ENCODE measurements around the gene TSPYL4. TPM values are rescaled to one million over a fixed set of nuclear protein-coding genes. Genes with fewer than 3 reads are reported as not detected.
A peak's percentile ranks its signal among the peaks of the same experiment; 100 is the strongest.

TSPYL4 gene
- total and polyA plus RNA-seq, 2 donors from 2014 or later, result 15.2 to 25.8 TPM

GRCh38 chr6:116208056-116208785, 45.7 kb downstream of the TSPYL4 start:
- Histone ChIP-seq H3K4me3 (ENCODE audit: low read length in 3 of 3) (no peak overlapping the region), H3K36me3 (ENCODE audit: control insufficient read depth in 2 of 3, insufficient read depth in 3 of 3, low read length in 3 of 3) (no peaks in the 10 kb centered on the region), H3K27ac (ENCODE audit: low read depth in 2 of 2, low read length in 2 of 2) (no peak overlapping the region), H3K27me3 (ENCODE audit: control insufficient read depth, insufficient read depth, low read length) (no peaks in the 10 kb centered on the region), H3K9me3 (ENCODE audit: control insufficient read depth in 2 of 3, insufficient read depth in 1 of 3, low read length in 3 of 3) (no peaks in the 10 kb centered on the region), H3K4me1 (ENCODE audit: control insufficient read depth in 2 of 3, insufficient read depth in 2 of 3, low read depth in 1 of 3, low read length in 3 of 3) (no peaks in the 10 kb centered on the region), H3K9ac (ENCODE audit: low read length in 3 of 3) (no peak overlapping the region)
- no peak for DNase-seq
- TF ChIP-seq, protein P1, sequence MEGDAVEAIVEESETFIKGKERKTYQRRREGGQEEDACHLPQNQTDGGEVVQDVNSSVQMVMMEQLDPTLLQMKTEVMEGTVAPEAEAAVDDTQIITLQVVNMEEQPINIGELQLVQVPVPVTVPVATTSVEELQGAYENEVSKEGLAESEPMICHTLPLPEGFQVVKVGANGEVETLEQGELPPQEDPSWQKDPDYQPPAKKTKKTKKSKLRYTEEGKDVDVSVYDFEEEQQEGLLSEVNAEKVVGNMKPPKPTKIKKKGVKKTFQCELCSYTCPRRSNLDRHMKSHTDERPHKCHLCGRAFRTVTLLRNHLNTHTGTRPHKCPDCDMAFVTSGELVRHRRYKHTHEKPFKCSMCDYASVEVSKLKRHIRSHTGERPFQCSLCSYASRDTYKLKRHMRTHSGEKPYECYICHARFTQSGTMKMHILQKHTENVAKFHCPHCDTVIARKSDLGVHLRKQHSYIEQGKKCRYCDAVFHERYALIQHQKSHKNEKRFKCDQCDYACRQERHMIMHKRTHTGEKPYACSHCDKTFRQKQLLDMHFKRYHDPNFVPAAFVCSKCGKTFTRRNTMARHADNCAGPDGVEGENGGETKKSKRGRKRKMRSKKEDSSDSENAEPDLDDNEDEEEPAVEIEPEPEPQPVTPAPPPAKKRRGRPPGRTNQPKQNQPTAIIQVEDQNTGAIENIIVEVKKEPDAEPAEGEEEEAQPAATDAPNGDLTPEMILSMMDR (IDR thresholded peaks at IDR 0.05; ENCODE audit: borderline replicate concordance, extremely low read depth, insufficient read depth), result no peak
- intact Hi-C loops (cut with DNase I), result no loop called here
- no peak for FAIRE-seq

GRCh38 chr6:116206231-116206903, 47.5 kb downstream of the TSPYL4 start:
- Histone ChIP-seq H3K36me3 (ENCODE audit: control insufficient read depth in 2 of 3, insufficient read depth in 3 of 3, low read length in 3 of 3) (no peaks in the 10 kb centered on the region), H3K4me1 (ENCODE audit: control insufficient read depth in 2 of 3, insufficient read depth in 2 of 3, low read depth in 1 of 3, low read length in 3 of 3) (no peaks in the 10 kb centered on the region), H3K9me3 (ENCODE audit: control insufficient read depth in 2 of 3, insufficient read depth in 1 of 3, low read length in 3 of 3) (no peaks in the 10 kb centered on the region), H3K4me3 (ENCODE audit: low read length in 3 of 3) (no peak overlapping the region), H3K9ac (ENCODE audit: low read length in 3 of 3) (no peak overlapping the region), H3K27ac (ENCODE audit: low read depth in 2 of 2, low read length in 2 of 2) (no peak overlapping the region), H3K27me3 (ENCODE audit: control insufficient read depth, insufficient read depth, low read length) (no peaks in the 10 kb centered on the region)
- intact Hi-C loops (cut with DNase I), result no loop called here
- DNase-seq (no peak), FAIRE-seq (no peak)
- TF ChIP-seq, protein P1 (IDR thresholded peaks at IDR 0.05; ENCODE audit: borderline replicate concordance, extremely low read depth, insufficient read depth), result no peak

- intact Hi-C loops (cut with DNase I), result no loop called here
- Histone ChIP-seq H3K27ac (ENCODE audit: low read depth in 2 of 2, low read length in 2 of 2) (no peak overlapping the region), H3K4me3 (ENCODE audit: low read length in 3 of 3) (no peak overlapping the region), H3K27me3 (ENCODE audit: control insufficient read depth, insufficient read depth, low read length) (no peaks in the 10 kb centered on the region), H3K36me3 (ENCODE audit: control insufficient read depth in 2 of 3, insufficient read depth in 3 of 3, low read length in 3 of 3) (no peaks in the 10 kb centered on the region), H3K9ac (ENCODE audit: low read length in 3 of 3) (no peak overlapping the region), H3K4me1 (ENCODE audit: control insufficient read depth in 2 of 3, insufficient read depth in 2 of 3, low read depth in 1 of 3, low read length in 3 of 3) (no peaks in the 10 kb centered on the region), H3K9me3 (ENCODE audit: control insufficient read depth in 2 of 3, insufficient read depth in 1 of 3, low read length in 3 of 3) (no peaks in the 10 kb centered on the region)
- peak in 1 of 5 donors; percentile 18 for DNase-seq
- no peak for FAIRE-seq
- TF ChIP-seq, protein P1 (IDR thresholded peaks at IDR 0.05; ENCODE audit: borderline replicate concordance, extremely low read depth, insufficient read depth), result no peak
These were observed 48.6 kb downstream of the TSPYL4 start for GRCh38 chr6:116205281-116205680.
